Gastrocnemius medialis (tissue), 4 donors: ENCODE results near the gene LRRC41. TPM values are rescaled to one million over a fixed set of nuclear protein-coding genes. Genes with fewer than 3 reads are reported as not detected.

ENCODE experiments used
- ATAC-seq, 2 donors: fragments of 150-250 bp; one replicate each; pipeline ENCODE4 v1.9.1; 2016
- DNase-seq, 2 donors: peaks; one replicate each; pipeline ENCODE4 v3.0.0-alpha.2; 2019
- H3K27ac ChIP-seq, 4 donors: fragments of 200-600 bp; sonication (generic); 1 replicate in 1 of 4; 2 replicates in 3 of 4; pipeline ENCODE4 v1.5.1; 2016 to 2018; ENCODE audit warnings: mild to moderate bottlenecking in 2 of 4, moderate library complexity in 1 of 4
- H3K27me3 ChIP-seq, 3 donors: fragments of 200-600 bp; sonication (generic) in 2 of 3; 1 replicate in 1 of 3; 2 replicates in 2 of 3; pipeline versions ENCODE4 v1.5.1 to v1.6.0; 2016 to 2019; ENCODE audit warnings: mild to moderate bottlenecking in 1 of 3, moderate library complexity in 1 of 3
- H3K36me3 ChIP-seq, 2 donors: fragments of 200-600 bp; sonication (generic) in 1 of 2; one replicate each; pipeline ENCODE4 v1.5.1; 2017 to 2018
- H3K4me1 ChIP-seq, 2 donors: fragments of 200-600 bp; sonication (generic) in 1 of 2; one replicate each; pipeline ENCODE4 v1.5.1; 2016 to 2017; ENCODE audit warnings: mild to moderate bottlenecking in 2 of 2
- H3K4me3 ChIP-seq, 4 donors: fragments of 200-600 bp; sonication (generic) in 3 of 4; 1 replicate in 1 of 4; 2 replicates in 3 of 4; pipeline ENCODE4 v1.5.1; 2016 to 2019; ENCODE audit warnings: mild to moderate bottlenecking in 2 of 4
- H3K9me3 ChIP-seq, 3 donors: fragments of 200-600 bp; sonication (generic) in 2 of 3; 1 replicate in 1 of 3; 2 replicates in 2 of 3; pipeline ENCODE4 v1.5.1; 2016 to 2019
- CTCF ChIP-seq, 5 experiments: fragments of 450-650 bp in 3 of 5; fragments of 200-600 bp in 2 of 5; sonication (generic) in 2 of 5; IDR thresholded peaks in 4 of 5; conservative IDR thresholded peaks in 1 of 5; 1 replicate in 4 of 5; 2 replicates in 1 of 5; pipeline ENCODE4 v1.5.1; 2016 to 2019; ENCODE audit warnings: antibody characterized with exemption in 5 of 5, mild to moderate bottlenecking in 3 of 5, moderate library complexity in 3 of 5
- POLR2A ChIP-seq, 2 donors: fragments of 450-650 bp; IDR thresholded peaks; one replicate each; pipeline ENCODE4 v1.6.1; 2017; ENCODE audit warnings: antibody characterized with exemption in 2 of 2, mild to moderate bottlenecking in 2 of 2, moderate library complexity in 2 of 2
- in situ Hi-C, 4 donors: fragments of 200-750 bp; cut with MboI; loops; one replicate each; pipeline versions ENCODE4 v1.15.0 to v1.8.0; 2017; ENCODE audit warnings: low sequenced_read_pairs in 4 of 4
- intact Hi-C: fragments of 100-400 bp; cut with DNase I; formaldehyde crosslinking; loops from one replicate; pipeline ENCODE4 v1.15.1; 2023; ENCODE audit warnings: low total_unique reads
- total RNA-seq, 4 donors: library from RNA; depleted of rRNA; stranded (reverse); fragments of >200 nt; gene quantifications; one replicate each; pipeline versions ENCODE4 v1.1.0 to v1.2.3, GENCODE V29; 2016

The LRRC41 gene
- total RNA-seq, 4 donors from 2014 or later = 76.3 to 99.2 (median 77.9) TPM

GRCh38 chr1:46301808-46302640, 1.4 kb downstream of the LRRC41 start:
- DNase-seq = peak; percentile 22 to 40
- Histone ChIP-seq H3K4me3 (peak overlapping the region; percentile 83 to 96 (median 90)), H3K36me3 (peaks cover 0 to 12% of the 10 kb centered on the region in 2 donors), H3K9me3 (no peaks in the 10 kb centered on the region), H3K27ac (peak overlapping the region; percentile 97 to 99 (median 98)), H3K4me1 (peaks cover 53 to 65% of the 10 kb centered on the region in 2 donors), H3K27me3 (no peaks in the 10 kb centered on the region)
- intact Hi-C loops (loop anchor here (2.0 kb wide), 1 partner anchor 15 kb away; no protein-coding TSS in a partner anchor), in situ Hi-C loops (no loop called here)
- peak; percentile 21 to 24 for TF ChIP-seq POLR2A (IDR thresholded peaks at IDR 0.05)
- peak in 3 of 5 experiments; percentile 9 to 34 (median 32) for TF ChIP-seq CTCF (IDR thresholded peaks at IDR 0.05 in 4 of 5, conservative IDR thresholded peaks at IDR 0.05 in 1 of 5)
- peak; percentile 16 to 18 for ATAC-seq

- in situ Hi-C loops = no loop called here
- TF ChIP-seq CTCF (IDR thresholded peaks at IDR 0.05 in 4 of 5, conservative IDR thresholded peaks at IDR 0.05 in 1 of 5) (no peak), POLR2A (IDR thresholded peaks at IDR 0.05) (no peak)
- peak overlapping the region; percentile 83 to 96 (median 90) for H3K4me3 ChIP-seq
- ATAC-seq (no peak), DNase-seq (no peak)
- H3K36me3 ChIP-seq = peaks cover 0 to 17% of the 10 kb centered on the region in 2 donors
- H3K4me1 ChIP-seq = peaks cover 50 to 59% of the 10 kb centered on the region in 2 donors
- H3K27me3 ChIP-seq = no peaks in the 10 kb centered on the region
- intact Hi-C loops = no loop called here
- peak overlapping the region; percentile 97 to 99 (median 98) for H3K27ac ChIP-seq
- H3K9me3 ChIP-seq = no peaks in the 10 kb centered on the region
These were observed 2.0 kb downstream of the LRRC41 start for GRCh38 chr1:46301406-46301807.

- Histone ChIP-seq H3K9me3 (no peaks in the 10 kb centered on the region), H3K27ac (peak overlapping the region; percentile 97 to 99 (median 98)), H3K4me3 (peak overlapping the region; percentile 83 to 96 (median 90)), H3K27me3 (no peaks in the 10 kb centered on the region), H3K36me3 (peaks cover 0 to 23% of the 10 kb centered on the region in 2 donors), H3K4me1 (peaks cover 50 to 53% of the 10 kb centered on the region in 2 donors)
- intact Hi-C loops = no loop called here
- no peak for ATAC-seq
- DNase-seq = no peak
- in situ Hi-C loops = no loop called here
- TF ChIP-seq POLR2A (IDR thresholded peaks at IDR 0.05) (no peak), CTCF (IDR thresholded peaks at IDR 0.05 in 4 of 5, conservative IDR thresholded peaks at IDR 0.05 in 1 of 5) (no peak)
These were observed 2.6 kb downstream of the LRRC41 start for GRCh38 chr1:46300673-46301405.

GRCh38 chr1:46298387-46298786, 5.0 kb downstream of the LRRC41 start:
- H3K36me3 ChIP-seq = peaks cover 0 to 45% of the 10 kb centered on the region in 2 donors
- H3K27me3 ChIP-seq = no peaks in the 10 kb centered on the region
- intact Hi-C loops (no loop called here), in situ Hi-C loops (no loop called here)
- H3K4me3 ChIP-seq = no peak overlapping the region
- DNase-seq (no peak), ATAC-seq (no peak)
- H3K9me3 ChIP-seq = no peaks in the 10 kb centered on the region
- peak overlapping the region; percentile 35 to 98 (median 40) for H3K27ac ChIP-seq
- peaks cover 37 to 38% of the 10 kb centered on the region in 2 donors for H3K4me1 ChIP-seq
- TF ChIP-seq CTCF (IDR thresholded peaks at IDR 0.05 in 4 of 5, conservative IDR thresholded peaks at IDR 0.05 in 1 of 5) = no peak
- TF ChIP-seq POLR2A (IDR thresholded peaks at IDR 0.05) = no peak
